22Rv1 (cell line): ENCODE data around the gene PITX3.

Source experiments
- H3K27ac ChIP-seq: fragments of 450-650 bp; 2 replicates; pipeline ENCODE4 v1.5.1; 2017
- ZFX ChIP-seq: fragments of 450-650 bp; IDR thresholded peaks from 2 replicates; pipeline ENCODE4 v1.6.1; 2017; ENCODE audit warnings: antibody characterized with exemption, borderline replicate concordance
- TF ChIP-seq, protein P1 (sequence below): fragments of 450-650 bp; IDR thresholded peaks from 2 replicates; pipeline ENCODE4 v1.5.1; 2017; ENCODE audit warnings: mild to moderate bottlenecking

PITX3 gene

GRCh38 chr10:102211615-102212299, 29.6 kb downstream of the PITX3 start:
- TF ChIP-seq, protein P1, sequence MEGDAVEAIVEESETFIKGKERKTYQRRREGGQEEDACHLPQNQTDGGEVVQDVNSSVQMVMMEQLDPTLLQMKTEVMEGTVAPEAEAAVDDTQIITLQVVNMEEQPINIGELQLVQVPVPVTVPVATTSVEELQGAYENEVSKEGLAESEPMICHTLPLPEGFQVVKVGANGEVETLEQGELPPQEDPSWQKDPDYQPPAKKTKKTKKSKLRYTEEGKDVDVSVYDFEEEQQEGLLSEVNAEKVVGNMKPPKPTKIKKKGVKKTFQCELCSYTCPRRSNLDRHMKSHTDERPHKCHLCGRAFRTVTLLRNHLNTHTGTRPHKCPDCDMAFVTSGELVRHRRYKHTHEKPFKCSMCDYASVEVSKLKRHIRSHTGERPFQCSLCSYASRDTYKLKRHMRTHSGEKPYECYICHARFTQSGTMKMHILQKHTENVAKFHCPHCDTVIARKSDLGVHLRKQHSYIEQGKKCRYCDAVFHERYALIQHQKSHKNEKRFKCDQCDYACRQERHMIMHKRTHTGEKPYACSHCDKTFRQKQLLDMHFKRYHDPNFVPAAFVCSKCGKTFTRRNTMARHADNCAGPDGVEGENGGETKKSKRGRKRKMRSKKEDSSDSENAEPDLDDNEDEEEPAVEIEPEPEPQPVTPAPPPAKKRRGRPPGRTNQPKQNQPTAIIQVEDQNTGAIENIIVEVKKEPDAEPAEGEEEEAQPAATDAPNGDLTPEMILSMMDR = no peak
- TF ChIP-seq ZFX = no peak
- no peak overlapping the region for H3K27ac ChIP-seq

- no peak for TF ChIP-seq ZFX
- TF ChIP-seq, protein P1 = no peak
- no peak overlapping the region for H3K27ac ChIP-seq
Observed at GRCh38 chr10:102208311-102209035, 32.8 kb downstream of the PITX3 start.

DNA sequence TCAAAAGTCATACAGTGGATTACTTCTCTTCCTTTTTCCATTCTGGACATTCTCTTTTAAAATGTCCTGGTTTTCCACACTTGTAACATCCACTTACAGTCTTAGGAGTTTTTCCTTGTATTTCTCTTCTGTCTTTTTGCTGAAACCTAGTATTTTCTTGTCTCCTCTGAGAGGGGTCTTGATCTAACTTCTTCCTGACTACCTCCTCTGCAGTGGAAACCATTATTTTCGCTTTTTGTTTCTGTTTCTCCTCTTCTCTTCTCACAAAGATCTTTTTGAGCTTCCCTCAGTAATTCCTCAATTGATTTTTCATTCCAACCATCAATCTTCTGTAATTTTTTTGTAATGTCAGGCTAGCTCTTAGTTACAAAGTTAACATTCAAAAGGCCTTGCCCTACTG, 38.9 kb downstream of the PITX3 start:
- no peak overlapping the region for H3K27ac ChIP-seq
- no peak for TF ChIP-seq ZFX
- TF ChIP-seq, protein P1 = no peak

DNA sequence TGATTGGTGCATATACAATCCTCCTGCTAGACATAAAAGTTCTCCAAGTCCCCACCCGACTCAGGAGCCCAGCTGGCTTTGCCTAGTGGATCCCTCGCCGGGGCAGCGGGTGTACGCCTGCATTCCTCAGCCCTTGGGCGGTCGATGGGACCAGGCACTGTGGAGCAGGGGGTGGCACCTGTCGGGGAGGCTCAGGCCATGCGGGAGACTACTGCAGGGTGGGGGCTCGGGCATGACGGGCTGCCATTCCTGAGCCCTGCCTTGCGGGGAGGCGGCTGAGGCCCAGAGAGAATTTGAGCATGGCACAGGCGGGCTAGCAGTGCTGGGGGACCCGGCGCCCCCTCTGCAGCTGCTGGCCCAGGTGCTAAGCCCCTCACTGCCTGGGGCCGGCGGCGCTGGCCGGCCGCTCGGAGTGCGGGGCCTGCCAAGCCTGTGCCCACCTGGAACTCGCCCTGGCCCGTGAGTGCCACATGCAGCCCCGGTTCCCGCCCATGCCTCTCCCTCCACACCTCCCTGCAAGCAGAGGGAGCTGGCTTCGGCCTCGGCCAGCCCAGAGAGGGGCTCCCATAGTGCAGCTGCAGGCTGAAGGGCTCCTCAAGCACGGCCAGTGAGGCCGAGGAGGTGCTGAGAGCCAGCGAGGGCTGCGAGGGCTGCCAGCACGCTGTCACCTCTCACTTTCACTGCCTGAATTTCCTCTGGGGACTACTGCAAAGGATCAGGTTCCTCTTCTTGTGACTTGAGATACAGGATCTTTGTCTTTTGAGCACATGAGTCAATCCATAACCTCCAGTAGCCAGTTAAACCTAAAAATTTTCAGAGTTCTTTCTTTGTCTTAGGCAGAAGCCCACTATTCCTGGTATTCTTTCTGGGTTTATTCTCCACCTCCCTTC, 40.3 kb downstream of the PITX3 start:
- TF ChIP-seq, protein P1 = no peak
- no peak for TF ChIP-seq ZFX
- H3K27ac ChIP-seq = no peak overlapping the region

DNA sequence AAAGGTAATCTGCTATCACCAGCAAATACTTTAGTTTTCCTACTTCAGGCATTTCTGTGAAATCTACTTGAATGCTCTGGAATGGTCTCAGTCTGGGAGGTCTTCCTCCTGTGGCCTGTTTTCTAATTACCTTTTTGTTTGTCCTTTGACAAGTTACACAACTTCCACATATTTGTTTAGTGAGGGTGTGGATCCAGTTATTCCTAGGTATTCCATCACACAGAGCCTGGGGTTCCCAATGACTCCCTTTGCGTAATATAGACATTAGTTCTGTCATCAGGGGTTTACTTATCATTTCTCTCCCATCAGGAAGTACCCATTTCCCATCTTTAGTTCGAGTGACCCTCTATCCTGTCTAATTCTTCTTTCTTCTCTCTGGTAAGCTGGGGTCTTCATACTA, 43.3 kb downstream of the PITX3 start:
- no peak for TF ChIP-seq ZFX
- TF ChIP-seq, protein P1 = no peak

DNA sequence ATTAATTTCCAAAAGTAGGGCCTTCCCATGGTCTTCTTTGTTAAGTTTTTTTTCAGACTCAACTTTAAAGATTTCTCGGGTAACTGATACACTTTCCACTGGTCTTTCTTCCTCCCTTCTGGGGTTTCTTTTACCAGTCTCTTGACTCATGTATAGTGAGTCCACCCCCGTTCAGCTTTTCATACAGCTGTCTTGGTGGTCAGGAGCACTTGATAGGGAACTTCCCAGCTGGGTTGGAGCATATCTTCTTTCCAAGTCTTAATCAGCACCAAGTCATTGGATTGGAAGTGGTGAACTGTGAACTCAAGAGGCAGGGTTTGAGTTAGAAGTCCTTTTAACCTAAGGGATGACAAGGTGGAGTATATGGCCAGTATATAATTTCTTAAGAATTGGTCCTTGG, 44.4 kb downstream of the PITX3 start:
- H3K27ac ChIP-seq = no peak overlapping the region
- TF ChIP-seq ZFX = no peak
- TF ChIP-seq, protein P1 = no peak

More for the DNA sequence above, 43.3 kb downstream of the PITX3 start:
- H3K27ac ChIP-seq = no peak overlapping the region
